Smooth muscle cell (in vitro differentiated cells): Measurements from ENCODE around the gene PLCB1. TPM values are rescaled to one million over a fixed set of nuclear protein-coding genes. Genes with fewer than 3 reads are reported as not detected.

Experiments used
- DNase-seq: peaks from one replicate; lab custom pipeline; 2025; ENCODE audit not compliant: unreplicated experiment; lab: John Stamatoyannopoulos, UW
- H2AFZ ChIP-seq: fragments of 200-600 bp; sonication (generic); 2 replicates; pipeline ENCODE4 v1.6.0; 2016; ENCODE audit warnings: antibody characterized with exemption, low read depth, mild to moderate bottlenecking
- H3F3A ChIP-seq: fragments of 200-600 bp; sonication (generic); 2 replicates; pipeline ENCODE4 v1.6.0; 2017; ENCODE audit warnings: antibody characterized with exemption, low read depth
- H3K27ac ChIP-seq: fragments of 200-600 bp; sonication (generic); 2 replicates; pipeline ENCODE4 v1.5.1; 2016; ENCODE audit warnings: low read depth, mild to moderate bottlenecking
- H3K27me3 ChIP-seq: fragments of 200-600 bp; sonication (generic); 2 replicates; pipeline ENCODE4 v1.6.1; 2016; ENCODE audit warnings: low read depth, mild to moderate bottlenecking
- H3K36me3 ChIP-seq: fragments of 200-600 bp; sonication (generic); 2 replicates; pipeline ENCODE4 v1.5.1; 2016; ENCODE audit warnings: low read depth
- H3K4me1 ChIP-seq: fragments of 200-600 bp; sonication (generic); 2 replicates; pipeline ENCODE4 v1.5.1; 2016; ENCODE audit warnings: low read depth
- H3K4me2 ChIP-seq: fragments of 200-600 bp; sonication (generic); 2 replicates; pipeline ENCODE4 v1.6.0; 2016; ENCODE audit warnings: mild to moderate bottlenecking
- H3K4me3 ChIP-seq: fragments of 200-600 bp; sonication (generic); 2 replicates; pipeline ENCODE4 v1.5.1; 2016; ENCODE audit warnings: mild to moderate bottlenecking
- H3K79me2 ChIP-seq: fragments of 200-600 bp; sonication (generic); 2 replicates; pipeline ENCODE4 v1.6.0; 2016; ENCODE audit warnings: low read depth, mild to moderate bottlenecking
- H3K9ac ChIP-seq: fragments of 200-600 bp; sonication (generic); 2 replicates; pipeline ENCODE4 v1.6.0; 2016; ENCODE audit warnings: low read depth
- H3K9me3 ChIP-seq: fragments of 200-600 bp; sonication (generic); replicated peaks from 2 replicates; pipeline ENCODE4 v1.5.1; 2016; ENCODE audit warnings: low read depth
- H4K20me1 ChIP-seq: fragments of 200-600 bp; sonication (generic); 2 replicates; pipeline ENCODE4 v1.6.0; 2016; ENCODE audit warnings: low read depth
- CTCF ChIP-seq: fragments of 200-600 bp; sonication (generic); IDR thresholded peaks from 2 replicates; pipeline ENCODE4 v1.5.1; 2017; ENCODE audit warnings: borderline replicate concordance, mild to moderate bottlenecking, antibody characterized with exemption; ENCODE audit not compliant: insufficient read depth, poor library complexity, severe bottlenecking
- WGBS: methylation state at CpG from one replicate; pipeline ENCODE4 v1.1.7; 2016; ENCODE audit warnings: low lambda C conversion rate; 5-methylcytosine and 5-hydroxymethylcytosine counted together
- polyA plus RNA-seq: library from polyadenylated mRNA; unstranded; fragments of >200 nt; fragmentation: Nextera tagmentation; extraction: Ambion mirVana; gene quantifications from 2 replicates; pipeline ENCODE4 v1.2.1, GENCODE V29; 2016
- total RNA-seq: library from RNA; depleted of rRNA; stranded (reverse); fragments of >200 nt; gene quantifications from 2 replicates; pipeline ENCODE4 v1.2.3, GENCODE V29; 2014

PLCB1 gene
- total and polyA plus RNA-seq, 2 experiments from 2014 or later, result 4.7 to 25.3 TPM

GRCh38 chr20:8515810-8516435 lies 383.9 kb downstream of the PLCB1 start:
- no peaks in the 10 kb centered on the region for H3K27me3 ChIP-seq
- H3F3A ChIP-seq, result no peaks in the 10 kb centered on the region
- H3K9me3 ChIP-seq, result no peaks in the 10 kb centered on the region
- no peak overlapping the region for H3K27ac ChIP-seq
- TF ChIP-seq CTCF, result no peak
- no peak overlapping the region for H3K9ac ChIP-seq
- H3K36me3 ChIP-seq, result no peaks in the 10 kb centered on the region
- no peak overlapping the region for H2AFZ ChIP-seq
- H3K4me2 ChIP-seq, result no peak overlapping the region
- DNase-seq, result no peak
- WGBS, result 89% methylated on average over 4 of the region's 4 CpGs
- H3K4me3 ChIP-seq, result no peak overlapping the region
- H3K79me2 ChIP-seq, result no peaks in the 10 kb centered on the region
- H4K20me1 ChIP-seq, result no peaks in the 10 kb centered on the region
- no peaks in the 10 kb centered on the region for H3K4me1 ChIP-seq

- H3K9me3 ChIP-seq, result no peaks in the 10 kb centered on the region
- no peaks in the 10 kb centered on the region for H3K4me1 ChIP-seq
- no peaks in the 10 kb centered on the region for H3K27me3 ChIP-seq
- no peaks in the 10 kb centered on the region for H3K79me2 ChIP-seq
- H3K4me3 ChIP-seq, result no peak overlapping the region
- no peak overlapping the region for H3K9ac ChIP-seq
- H3K36me3 ChIP-seq, result no peaks in the 10 kb centered on the region
- H3K27ac ChIP-seq, result no peak overlapping the region
- no peaks in the 10 kb centered on the region for H4K20me1 ChIP-seq
- DNase-seq, result no peak
- TF ChIP-seq CTCF, result no peak
- H3K4me2 ChIP-seq, result no peak overlapping the region
- H3F3A ChIP-seq, result no peaks in the 10 kb centered on the region
- WGBS, result 78% methylated on average over 4 of the region's 4 CpGs
- H2AFZ ChIP-seq, result no peak overlapping the region
Observed at GRCh38 chr20:8518878-8519277, 386.8 kb downstream of the PLCB1 start.

- H3K9me3 ChIP-seq, result no peaks in the 10 kb centered on the region
- no peak for TF ChIP-seq CTCF
- H3F3A ChIP-seq, result no peaks in the 10 kb centered on the region
- DNase-seq, result no peak
- no peak overlapping the region for H3K9ac ChIP-seq
- no peaks in the 10 kb centered on the region for H4K20me1 ChIP-seq
- H3K4me1 ChIP-seq, result no peaks in the 10 kb centered on the region
- no peak overlapping the region for H3K4me2 ChIP-seq
- WGBS, result 72% methylated on average over 1 of the region's 1 CpG
- no peak overlapping the region for H2AFZ ChIP-seq
- H3K4me3 ChIP-seq, result no peak overlapping the region
- H3K27ac ChIP-seq, result no peak overlapping the region
- no peaks in the 10 kb centered on the region for H3K36me3 ChIP-seq
- no peaks in the 10 kb centered on the region for H3K27me3 ChIP-seq
- no peaks in the 10 kb centered on the region for H3K79me2 ChIP-seq
Observed at GRCh38 chr20:8519887-8520286, 387.8 kb downstream of the PLCB1 start.

GRCh38 chr20:8522168-8522567 lies 390.1 kb downstream of the PLCB1 start:
- Histone ChIP-seq H4K20me1 (no peaks in the 10 kb centered on the region), H2AFZ (no peak overlapping the region), H3K27me3 (no peaks in the 10 kb centered on the region), H3K9me3 (no peaks in the 10 kb centered on the region), H3K4me2 (no peak overlapping the region), H3K27ac (no peak overlapping the region), H3K4me1 (no peaks in the 10 kb centered on the region), H3K36me3 (no peaks in the 10 kb centered on the region), H3K9ac (no peak overlapping the region), H3K4me3 (no peak overlapping the region), H3K79me2 (no peaks in the 10 kb centered on the region), H3F3A (no peaks in the 10 kb centered on the region)
- DNase-seq, result no peak
- WGBS, result 80% methylated on average over 4 of the region's 4 CpGs
- no peak for TF ChIP-seq CTCF
